Prostate gland (tissue), 1 donor: Measurements from ENCODE around the gene HDLBP.

Experiments used
- POLR2A ChIP-seq: fragments of 450-650 bp; IDR thresholded peaks from one replicate; pipeline ENCODE4 v1.6.1; 2016; ENCODE audit warnings: antibody characterized with exemption, mild to moderate bottlenecking
- POLR2AphosphoS5 ChIP-seq: sonication (generic); formaldehyde crosslinking; IDR thresholded peaks from one replicate; pipeline ENCODE4 v1.6.1; 2017; ENCODE audit warnings: antibody characterized with exemption

- no peak for TF ChIP-seq POLR2A
- no peak for TF ChIP-seq POLR2AphosphoS5
These were observed 73.2 kb downstream of the HDLBP start for GRCh38 chr2:241242306-241242705.
